Effector memory CD8-positive, alpha-beta T cell (primary cell): ENCODE results near the gene TFAP2E.
"Not testable (repeated sequence)": the region's sequence is repeated elsewhere in the genome, so short reads cannot be mapped to it uniquely, and the experiment has no call there.

Experiments
- ATAC-seq: fragments of 150-1000 bp; cut with Tn5 transposase; replicated peaks from 2 replicates; pipeline ENCODE4 v1.10.0; 2021; ENCODE audit warnings: mild to moderate bottlenecking, moderate library complexity
- DNase-seq, 3 experiments: peaks; one replicate each; pipeline ENCODE4 v3.0.0; 2021
- H3K27ac Mint-ChIP-seq, 2 donors: one replicate each; pipeline ENCODE4 v1.8.0; 2022; ENCODE audit warnings: mild to moderate bottlenecking in 2 of 2, mixed read lengths in 2 of 2, moderate library complexity in 2 of 2
- H3K27me3 Mint-ChIP-seq, 2 donors: one replicate each; pipeline ENCODE4 v1.8.0; 2022; ENCODE audit warnings: mixed read lengths in 2 of 2
- H3K36me3 Mint-ChIP-seq: one replicate; pipeline ENCODE4 v1.8.0; 2022; ENCODE audit warnings: mild to moderate bottlenecking, moderate library complexity, mixed read lengths; ENCODE audit not compliant: insufficient read depth
- H3K4me1 Mint-ChIP-seq, 2 donors: one replicate each; pipeline ENCODE4 v1.8.0; 2022; ENCODE audit warnings: low read depth in 2 of 2, mixed read lengths in 2 of 2
- H3K4me3 Mint-ChIP-seq, 2 donors: one replicate each; pipeline ENCODE4 v1.8.0; 2022; ENCODE audit warnings: mild to moderate bottlenecking in 2 of 2, mixed read lengths in 2 of 2, moderate library complexity in 2 of 2
- H3K9me3 Mint-ChIP-seq, 2 donors: one replicate each; pipeline ENCODE4 v1.8.0; 2022; ENCODE audit warnings: mixed read lengths in 2 of 2

TFAP2E gene

GRCh38 chr1:35571263-35571662, 1.9 kb upstream of the TFAP2E start:
- H3K4me1 Mint-ChIP-seq: peaks cover 17 to 29% of the 10 kb centered on the region in 2 donors
- H3K4me3 Mint-ChIP-seq: no peak overlapping the region
- peak overlapping the region in 1 of 2 donors; percentile 10 for H3K27ac Mint-ChIP-seq
- no peak for ATAC-seq
- H3K9me3 Mint-ChIP-seq: no peaks in the 10 kb centered on the region
- no peak for DNase-seq
- H3K27me3 Mint-ChIP-seq: no peaks in the 10 kb centered on the region
- peaks cover 2% of the 10 kb centered on the region for H3K36me3 Mint-ChIP-seq

GRCh38 chr1:35572296-35572695, 818 bp upstream of the TFAP2E start:
- DNase-seq (no peak), ATAC-seq (no peak)
- peaks cover 2% of the 10 kb centered on the region for H3K36me3 Mint-ChIP-seq
- no peaks in the 10 kb centered on the region for H3K27me3 Mint-ChIP-seq
- H3K9me3 Mint-ChIP-seq: no peaks in the 10 kb centered on the region
- no peak overlapping the region for H3K27ac Mint-ChIP-seq
- peak overlapping the region in 1 of 2 donors; percentile 38 for H3K4me3 Mint-ChIP-seq
- peaks cover 21 to 31% of the 10 kb centered on the region in 2 donors for H3K4me1 Mint-ChIP-seq

- Mint-ChIP-seq H3K9me3 (no peaks in the 10 kb centered on the region), H3K27me3 (no peaks in the 10 kb centered on the region), H3K4me1 (peaks cover 26 to 35% of the 10 kb centered on the region in 2 donors), H3K27ac (no peak overlapping the region), H3K4me3 (peak overlapping the region in 1 of 2 donors; percentile 90), H3K36me3 (peaks cover 6% of the 10 kb centered on the region)
- DNase-seq: no peak
- no peak for ATAC-seq
Measured at GRCh38 chr1:35574125-35574654, 1.1 kb downstream of the TFAP2E start.

GRCh38 chr1:35574655-35575415, 1.7 kb downstream of the TFAP2E start:
- no peak for DNase-seq
- H3K4me1 Mint-ChIP-seq: peaks cover 26 to 29% of the 10 kb centered on the region in 2 donors
- H3K4me3 Mint-ChIP-seq: peak overlapping the region; percentile 85 to 90
- H3K36me3 Mint-ChIP-seq: peaks cover 6% of the 10 kb centered on the region
- H3K27me3 Mint-ChIP-seq: no peaks in the 10 kb centered on the region
- no peak for ATAC-seq
- no peak overlapping the region for H3K27ac Mint-ChIP-seq
- H3K9me3 Mint-ChIP-seq: no peaks in the 10 kb centered on the region

GRCh38 chr1:35575416-35575958, 2.4 kb downstream of the TFAP2E start:
- H3K27me3 Mint-ChIP-seq: no peaks in the 10 kb centered on the region
- peaks cover 6% of the 10 kb centered on the region for H3K36me3 Mint-ChIP-seq
- no peaks in the 10 kb centered on the region for H3K9me3 Mint-ChIP-seq
- peaks cover 26 to 29% of the 10 kb centered on the region in 2 donors for H3K4me1 Mint-ChIP-seq
- DNase-seq (no peak), ATAC-seq (no peak)
- peak overlapping the region; percentile 71 to 89 for H3K27ac Mint-ChIP-seq
- H3K4me3 Mint-ChIP-seq: peak overlapping the region; percentile 85 to 90

- no peak for ATAC-seq
- Mint-ChIP-seq H3K27ac (peak overlapping the region; percentile 71 to 89), H3K9me3 (no peaks in the 10 kb centered on the region)
Measured at GRCh38 chr1:35576061-35576765, 3.1 kb downstream of the TFAP2E start.

GRCh38 chr1:35576766-35577070, 3.6 kb downstream of the TFAP2E start:
- peak overlapping the region; percentile 71 to 89 for H3K27ac Mint-ChIP-seq
- not testable (repeated sequence) for DNase-seq, ATAC-seq, H3K27me3 Mint-ChIP-seq, H3K36me3 Mint-ChIP-seq, H3K9me3 Mint-ChIP-seq
- H3K4me3 Mint-ChIP-seq: peak overlapping the region; percentile 85 to 90
- peaks cover 26 to 29% of the 10 kb centered on the region in 2 donors for H3K4me1 Mint-ChIP-seq

More at GRCh38 chr1:35576061-35576765, 3.1 kb downstream of the TFAP2E start:
- no peaks in the 10 kb centered on the region for H3K27me3 Mint-ChIP-seq
- H3K4me3 Mint-ChIP-seq: peak overlapping the region; percentile 85 to 90
- H3K36me3 Mint-ChIP-seq: peaks cover 6% of the 10 kb centered on the region
- H3K4me1 Mint-ChIP-seq: peaks cover 26 to 29% of the 10 kb centered on the region in 2 donors
- DNase-seq: no peak

GRCh38 chr1:35577071-35577998, 4.2 kb downstream of the TFAP2E start:
- Mint-ChIP-seq H3K27ac (peak overlapping the region; percentile 80 to 91), H3K4me3 (peak overlapping the region; percentile 85 to 90), H3K4me1 (peaks cover 26 to 29% of the 10 kb centered on the region in 2 donors), H3K36me3 (peaks cover 6% of the 10 kb centered on the region), H3K27me3 (no peaks in the 10 kb centered on the region), H3K9me3 (no peaks in the 10 kb centered on the region)
- peak; percentile 61 to 68 (median 66) for DNase-seq
- peak; percentile 91 for ATAC-seq

- Mint-ChIP-seq H3K27ac (no peak overlapping the region), H3K4me3 (no peak overlapping the region), H3K27me3 (no peaks in the 10 kb centered on the region), H3K9me3 (no peaks in the 10 kb centered on the region), H3K4me1 (peaks cover 19% of the 10 kb centered on the region in 2 donors), H3K36me3 (peaks cover 6% of the 10 kb centered on the region)
- no peak for DNase-seq
- ATAC-seq: no peak
Measured at GRCh38 chr1:35580949-35581388, 7.9 kb downstream of the TFAP2E start.

GRCh38 chr1:35581621-35582020, 8.5 kb downstream of the TFAP2E start:
- peaks cover 12 to 13% of the 10 kb centered on the region in 2 donors for H3K4me1 Mint-ChIP-seq
- H3K27ac Mint-ChIP-seq, DNase-seq, H3K4me3 Mint-ChIP-seq, H3K9me3 Mint-ChIP-seq, ATAC-seq, H3K36me3 Mint-ChIP-seq, H3K27me3 Mint-ChIP-seq: not testable (repeated sequence)

GRCh38 chr1:35585281-35585680, 12.2 kb downstream of the TFAP2E start:
- no peak for DNase-seq
- Mint-ChIP-seq H3K9me3 (no peaks in the 10 kb centered on the region), H3K27ac (no peak overlapping the region), H3K4me3 (no peak overlapping the region), H3K36me3 (no peaks in the 10 kb centered on the region), H3K4me1 (peaks cover 0 to 5% of the 10 kb centered on the region in 2 donors), H3K27me3 (no peaks in the 10 kb centered on the region)
- ATAC-seq: no peak

- not testable (repeated sequence) for DNase-seq, H3K9me3 Mint-ChIP-seq
Measured at GRCh38 chr1:35585805-35586204, 12.7 kb downstream of the TFAP2E start.

GRCh38 chr1:35586808-35587207, 13.7 kb downstream of the TFAP2E start:
- no peaks in the 10 kb centered on the region for H3K36me3 Mint-ChIP-seq
- DNase-seq: no peak
- peaks cover 2 to 5% of the 10 kb centered on the region in 2 donors for H3K4me1 Mint-ChIP-seq
- no peak overlapping the region for H3K27ac Mint-ChIP-seq
- no peak for ATAC-seq
- H3K9me3 Mint-ChIP-seq: no peaks in the 10 kb centered on the region
- no peak overlapping the region for H3K4me3 Mint-ChIP-seq
- no peaks in the 10 kb centered on the region for H3K27me3 Mint-ChIP-seq

More at GRCh38 chr1:35585805-35586204, 12.7 kb downstream of the TFAP2E start:
- H3K4me1 Mint-ChIP-seq, H3K27ac Mint-ChIP-seq, H3K4me3 Mint-ChIP-seq, ATAC-seq, H3K27me3 Mint-ChIP-seq, H3K36me3 Mint-ChIP-seq: not testable (repeated sequence)
